Neuronal stem cell (in vitro differentiated cells): ENCODE results near the gene MISP. TPM values are rescaled to one million over a fixed set of nuclear protein-coding genes. Genes with fewer than 3 reads are reported as not detected.
A peak's percentile ranks its signal among the peaks of the same experiment; 100 is the strongest.

ENCODE experiments used
- DNase-seq: peaks from one replicate; pipeline ENCODE4 v3.0.0-alpha.2; 2013; ENCODE audit warnings: low spot score
- H2AFZ ChIP-seq: one replicate; pipeline ENCODE4 v1.6.1; 2013; ENCODE audit warnings: mild to moderate bottlenecking, low read length, inconsistent platforms
- H2AK5ac ChIP-seq: 2 replicates; pipeline ENCODE4 v1.6.1; 2013; ENCODE audit warnings: low read depth, mild to moderate bottlenecking, inconsistent platforms, low read length, moderate library complexity, mixed read lengths
- H2BK120ac ChIP-seq: 2 replicates; pipeline ENCODE4 v1.6.1; 2013; ENCODE audit warnings: low read depth, mild to moderate bottlenecking, inconsistent platforms, low read length, moderate library complexity, mixed read lengths
- H2BK12ac ChIP-seq: one replicate; pipeline ENCODE4 v1.6.1; 2013; ENCODE audit warnings: low read length, inconsistent platforms
- H2BK15ac ChIP-seq: 2 replicates; pipeline ENCODE4 v1.6.1; 2013; ENCODE audit warnings: mild to moderate bottlenecking, low read length, inconsistent platforms, mixed read lengths
- H2BK5ac ChIP-seq: one replicate; pipeline ENCODE4 v1.6.1; 2013; ENCODE audit warnings: inconsistent platforms, mild to moderate bottlenecking, low read length, moderate library complexity
- H3K14ac ChIP-seq: one replicate; pipeline ENCODE4 v1.6.1; 2013; ENCODE audit warnings: low read length, inconsistent platforms
- H3K18ac ChIP-seq: 2 replicates; pipeline ENCODE4 v1.6.1; 2013; ENCODE audit warnings: low read length, inconsistent platforms
- H3K23ac ChIP-seq: 2 replicates; pipeline ENCODE4 v1.6.1; 2013; ENCODE audit warnings: low read depth, mild to moderate bottlenecking, mixed read lengths, low read length, inconsistent platforms; ENCODE audit not compliant: poor library complexity
- H3K27ac ChIP-seq: replicated peaks from 3 replicates; pipeline ENCODE4 v1.5.1; 2013; ENCODE audit warnings: low read length, inconsistent platforms
- H3K27me3 ChIP-seq, 3 experiments: 2 replicates each; pipeline ENCODE4 v1.6.1; 2013; ENCODE audit warnings: low read length in 3 of 3, mild to moderate bottlenecking in 2 of 3, inconsistent platforms in 1 of 3, low read depth in 1 of 3, mixed read lengths in 1 of 3, moderate library complexity in 1 of 3; ENCODE audit not compliant: control insufficient read depth in 3 of 3, insufficient read depth in 3 of 3
- H3K36me3 ChIP-seq, 2 donors: replicated peaks in 1 of 2; 2 replicates each; pipeline ENCODE4 v1.6.1; 2013; ENCODE audit warnings: low read length in 2 of 2; ENCODE audit not compliant: control insufficient read depth in 2 of 2, insufficient read depth in 2 of 2
- H3K4ac ChIP-seq: 2 replicates; pipeline ENCODE4 v1.6.1; 2013; ENCODE audit warnings: inconsistent platforms, mild to moderate bottlenecking, low read length, moderate library complexity
- H3K4me1 ChIP-seq, 2 donors: 1 replicate in 1 of 2; 2 replicates in 1 of 2; pipeline ENCODE4 v1.6.1; 2013; ENCODE audit warnings: low read length in 2 of 2, low read depth in 1 of 2; ENCODE audit not compliant: control insufficient read depth in 2 of 2, insufficient read depth in 1 of 2
- H3K4me2 ChIP-seq: one replicate; pipeline ENCODE4 v1.6.1; 2013; ENCODE audit warnings: mild to moderate bottlenecking, low read length, inconsistent platforms; ENCODE audit not compliant: insufficient read depth, poor library complexity, severe bottlenecking
- H3K4me3 ChIP-seq, 2 donors: 2 replicates each; pipeline ENCODE4 v1.5.1; 2013; ENCODE audit warnings: low read length in 2 of 2, mild to moderate bottlenecking in 2 of 2, inconsistent platforms in 1 of 2, moderate library complexity in 1 of 2
- H3K79me1 ChIP-seq: one replicate; pipeline ENCODE4 v1.6.1; 2013; ENCODE audit warnings: low read depth, mild to moderate bottlenecking, inconsistent platforms, low read length, moderate library complexity
- H3K9ac ChIP-seq: one replicate; pipeline ENCODE4 v1.6.1; 2013; ENCODE audit warnings: mild to moderate bottlenecking, low read depth, low read length, inconsistent platforms; ENCODE audit not compliant: poor library complexity
- H3K9me3 ChIP-seq, 2 donors: replicated peaks in 1 of 2; 2 replicates each; pipeline versions ENCODE3 to v1.6.1; 2013; ENCODE audit warnings: low read length in 2 of 2, mild to moderate bottlenecking in 2 of 2, inconsistent platforms in 1 of 2, low read depth in 1 of 2, mixed read lengths in 1 of 2, moderate library complexity in 1 of 2; ENCODE audit not compliant: control insufficient read depth in 2 of 2, insufficient read depth in 1 of 2
- H4K8ac ChIP-seq: one replicate; pipeline ENCODE4 v1.6.1; 2013; ENCODE audit warnings: low read depth, mild to moderate bottlenecking, inconsistent platforms, low read length, moderate library complexity
- H4K91ac ChIP-seq: one replicate; pipeline ENCODE4 v1.6.1; 2013; ENCODE audit warnings: low read length, low read depth, mild to moderate bottlenecking, inconsistent platforms; ENCODE audit not compliant: poor library complexity
- WGBS, 2 donors: extraction: QIAGEN DNeasy Blood & Tissue Kit; methylation state at CpG; one replicate each; pipeline ENCODE4 v1.1.7; 2013; ENCODE audit warnings: missing lambda C conversion rate in 2 of 2, mixed read lengths in 1 of 2; ENCODE audit not compliant: insufficient read length in 2 of 2, insufficient replicate concordance in 1 of 2; ENCODE audit errors: extremely low coverage in 2 of 2; 5-methylcytosine and 5-hydroxymethylcytosine counted together
- small RNA-seq: library from polyadenylated mRNA; stranded (forward); fragments of <200 nt; extraction: miRNeasy Mini kit (QIAGEN cat#:217004); gene quantifications from one replicate; pipeline ENCODE3, GENCODE V24; 2013; ENCODE audit not compliant: insufficient read depth

Gene MISP

DNA sequence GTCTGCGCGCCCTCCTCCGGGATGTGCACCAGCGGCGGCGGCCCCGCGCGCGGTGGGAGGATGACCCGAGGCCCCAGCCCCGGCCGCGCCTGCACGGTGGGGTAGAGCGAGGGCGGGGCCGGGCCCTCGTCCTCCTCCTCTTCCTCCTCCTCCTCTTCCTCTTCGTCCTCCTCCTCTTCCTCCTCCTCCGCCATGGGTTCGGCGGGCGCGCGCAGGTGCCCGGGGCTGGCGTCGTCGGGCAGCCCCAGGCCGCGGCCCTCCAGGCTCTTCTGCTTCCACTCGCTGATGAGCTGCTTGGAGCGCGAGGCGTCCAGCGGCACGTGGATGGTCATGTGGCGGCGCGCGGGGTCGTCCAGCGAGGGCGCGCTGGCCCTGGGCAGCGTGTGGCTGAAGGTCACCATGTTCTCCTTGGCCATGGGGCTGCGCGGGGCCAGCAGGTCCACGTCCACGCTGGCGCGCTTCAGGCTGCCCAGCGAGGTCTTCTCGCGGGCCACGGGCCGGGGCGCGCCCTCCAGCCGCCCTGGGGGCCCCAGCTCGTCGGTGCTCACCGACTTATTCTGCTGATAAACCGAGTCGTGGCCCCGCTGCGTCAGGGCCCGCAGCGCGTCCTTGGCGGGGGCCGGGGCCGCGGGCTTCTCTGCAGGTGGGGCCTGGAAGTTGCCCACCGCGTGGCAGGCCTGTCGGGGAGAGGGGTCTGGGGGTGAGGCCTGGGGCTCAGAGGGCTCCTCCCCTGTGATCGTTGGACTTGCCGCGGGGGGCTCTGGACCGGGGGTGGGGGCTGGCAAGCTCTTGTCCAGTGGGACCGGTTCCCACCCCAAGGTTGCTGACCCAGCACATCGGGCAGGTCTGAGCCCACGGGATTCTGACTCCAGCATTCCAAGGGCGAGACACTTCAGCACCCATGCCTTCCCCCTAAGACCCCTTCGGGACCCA is 62.6 kb downstream of the MISP start:
- Histone ChIP-seq H3K27ac (no peak overlapping the region), H3K4me3 (no peak overlapping the region), H3K4me1 (no peaks in the 10 kb centered on the region), H3K36me3 (peaks cover 53 to 72% of the 10 kb centered on the region in 2 donors), H2BK120ac (no peak overlapping the region), H4K91ac (no peak overlapping the region), H3K14ac (no peak overlapping the region), H2AFZ (no peak overlapping the region), H3K4me2 (no peak overlapping the region), H3K9ac (no peak overlapping the region), H3K27me3 (no peaks in the 10 kb centered on the region), H4K8ac (no peak overlapping the region), H3K9me3 (peaks cover 0 to 3% of the 10 kb centered on the region in 2 donors), H2BK5ac (no peak overlapping the region), H2AK5ac (no peak overlapping the region), H3K79me1 (peaks cover 30% of the 10 kb centered on the region), H3K18ac (peak overlapping the region; percentile 17), H2BK12ac (peak overlapping the region; percentile 58), H3K23ac (peak overlapping the region; percentile 73), H3K4ac (no peak overlapping the region), H2BK15ac (no peak overlapping the region)
- WGBS, 2 donors = no CpG with 5 or more reads among the region's 87 CpGs
- DNase-seq = no peak

Small RNAs within 50 kb of the gene (small RNA-seq; reads per million reads assigned to genes)
- not detected for gene MIR3187
